Measurements from ENCODE around the gene PEX6. TPM values are rescaled to one million over a fixed set of nuclear protein-coding genes. Genes with fewer than 3 reads are reported as not detected.

Gene PEX6
- total and polyA plus RNA-seq, 2 experiments from 2014 or later: 6.5 to 25.1 TPM

- no peak overlapping the region for H3K4me2 ChIP-seq
- H3K9me2 ChIP-seq (ENCODE audit: insufficient read depth): no peaks in the 10 kb centered on the region
- H3K79me2 ChIP-seq (replicated peaks; ENCODE audit: insufficient read depth): peaks cover 43% of the 10 kb centered on the region
- H3K9me3 Mint-ChIP-seq: no peaks in the 10 kb centered on the region; the same call in 1 of the 3 replicates
- H3K27me3 Mint-ChIP-seq (ENCODE audit: insufficient read depth, low read depth, poor library complexity): peaks cover 22% of the 10 kb centered on the region
- peaks cover 35% of the 10 kb centered on the region for H3K4me1 Mint-ChIP-seq
- no peak overlapping the region for H2AFZ ChIP-seq
- peaks cover 20% of the 10 kb centered on the region; the same call in 1 of the 2 replicates for H3F3A ChIP-seq (replicated peaks; ENCODE audit: low read depth)
- DNase-seq (ENCODE audit: low spot score) (no peak), ATAC-seq (no peak)
- no peak for TF ChIP-seq CTCF (conservative IDR thresholded peaks at IDR 0.05; ENCODE audit: low read depth in 2 of 2)
- no peak overlapping the region for H3K4me3 ChIP-seq
- no peak overlapping the region for H3K27ac ChIP-seq (ENCODE audit: low read depth)
- H3K27ac Mint-ChIP-seq: no peak overlapping the region
- H3K4me1 ChIP-seq (ENCODE audit: insufficient read depth): peaks cover 23% of the 10 kb centered on the region
- H3K36me3 Mint-ChIP-seq (ENCODE audit: low read depth): peaks cover 58% of the 10 kb centered on the region
- H3K27me3 ChIP-seq (ENCODE audit: insufficient read depth): no peaks in the 10 kb centered on the region
- no peak overlapping the region; the same call in 2 of the 3 replicates for H3K4me3 Mint-ChIP-seq
- peaks cover 16% of the 10 kb centered on the region; the same call in 1 of the 2 replicates for H3K36me3 ChIP-seq (ENCODE audit: insufficient read depth)
- peaks cover 13% of the 10 kb centered on the region for H4K20me1 ChIP-seq (replicated peaks; ENCODE audit: insufficient read depth)
Observed at GRCh38 chr6:43016943-43017334, 38.0 kb upstream of the PEX6 start.

GRCh38 chr6:43016176-43016942 lies 37.4 kb upstream of the PEX6 start:
- H3F3A ChIP-seq (replicated peaks; ENCODE audit: low read depth): peaks cover 22% of the 10 kb centered on the region; the same call in 1 of the 2 replicates
- H3K27ac ChIP-seq (ENCODE audit: low read depth): no peak overlapping the region
- DNase-seq (ENCODE audit: low spot score): no peak
- H3K36me3 ChIP-seq (ENCODE audit: insufficient read depth): peaks cover 16% of the 10 kb centered on the region; the same call in 1 of the 2 replicates
- H3K79me2 ChIP-seq (replicated peaks; ENCODE audit: insufficient read depth): peaks cover 45% of the 10 kb centered on the region
- no peak overlapping the region for H3K4me3 ChIP-seq
- ATAC-seq: no peak
- TF ChIP-seq EZH2phosphoT487 (IDR thresholded peaks at IDR 0.05; ENCODE audit: unreplicated experiment): no peak
- TF ChIP-seq ETS1 (IDR thresholded peaks at IDR 0.05): no peak
- H3K4me1 Mint-ChIP-seq: peaks cover 39% of the 10 kb centered on the region
- H3K27me3 ChIP-seq (ENCODE audit: insufficient read depth): no peaks in the 10 kb centered on the region
- H3K27me3 Mint-ChIP-seq (ENCODE audit: insufficient read depth, low read depth, poor library complexity): peaks cover 22% of the 10 kb centered on the region
- no peaks in the 10 kb centered on the region for H3K9me2 ChIP-seq (ENCODE audit: insufficient read depth)
- no peaks in the 10 kb centered on the region for H3K9me3 Mint-ChIP-seq
- H4K20me1 ChIP-seq (replicated peaks; ENCODE audit: insufficient read depth): peaks cover 15% of the 10 kb centered on the region
- H3K4me2 ChIP-seq: no peak overlapping the region
- peaks cover 59% of the 10 kb centered on the region for H3K36me3 Mint-ChIP-seq (ENCODE audit: low read depth)
- H2AFZ ChIP-seq: no peak overlapping the region
- H3K4me1 ChIP-seq (ENCODE audit: insufficient read depth): peaks cover 23% of the 10 kb centered on the region
- peak overlapping the region; percentile 61 for H3K27ac Mint-ChIP-seq
- peak overlapping the region; percentile 53 for H3K4me3 Mint-ChIP-seq

- peaks cover 45% of the 10 kb centered on the region for H3K79me2 ChIP-seq (replicated peaks; ENCODE audit: insufficient read depth)
- TF ChIP-seq POLR2AphosphoS5 (IDR thresholded peaks at IDR 0.05; ENCODE audit: low read depth) (no peak; the same call in 1 of the 2 replicates), EZH2phosphoT487 (IDR thresholded peaks at IDR 0.05; ENCODE audit: unreplicated experiment) (no peak), ETS1 (IDR thresholded peaks at IDR 0.05) (no peak)
Observed at GRCh38 chr6:43014434-43014909, 35.5 kb upstream of the PEX6 start.

More at GRCh38 chr6:43014434-43014909, 35.5 kb upstream of the PEX6 start:
- Mint-ChIP-seq H3K9me3 (no peaks in the 10 kb centered on the region), H3K27ac (peak overlapping the region; percentile 93), H3K4me3 (peak overlapping the region; percentile 92), H3K27me3 (ENCODE audit: insufficient read depth, low read depth, poor library complexity) (peaks cover 23% of the 10 kb centered on the region), H3K4me1 (peaks cover 30% of the 10 kb centered on the region), H3K36me3 (ENCODE audit: low read depth) (peaks cover 67% of the 10 kb centered on the region)
- no peaks in the 10 kb centered on the region for H3K9me2 ChIP-seq (ENCODE audit: insufficient read depth)
- peaks cover 15% of the 10 kb centered on the region for H4K20me1 ChIP-seq (replicated peaks; ENCODE audit: insufficient read depth)
- peak overlapping the region; percentile 94 for H3K4me3 ChIP-seq
- peak overlapping the region; percentile 57 for H3K27ac ChIP-seq (ENCODE audit: low read depth)
- H3K4me2 ChIP-seq: peak overlapping the region; percentile 89
- H3K27me3 ChIP-seq (ENCODE audit: insufficient read depth): no peaks in the 10 kb centered on the region
- 0 out of 2 replicates have a peak, but pooled peaks cover 22% of the 10 kb centered on the region for H3F3A ChIP-seq (replicated peaks; ENCODE audit: low read depth)
- peaks cover 13% of the 10 kb centered on the region; the same call in 1 of the 2 replicates for H3K36me3 ChIP-seq (ENCODE audit: insufficient read depth)
- H2AFZ ChIP-seq: no peak overlapping the region
- ATAC-seq (no peak), DNase-seq (ENCODE audit: low spot score) (no peak)
- peaks cover 16% of the 10 kb centered on the region for H3K4me1 ChIP-seq (ENCODE audit: insufficient read depth)

Data from GM23338 (cell line).